ENCODE measurements around the gene REEP1. TPM values are rescaled to one million over a fixed set of nuclear protein-coding genes. Genes with fewer than 3 reads are reported as not detected.
A peak's percentile ranks its signal among the peaks of the same experiment; 100 is the strongest.
"Not testable (repeated sequence)": the region's sequence is repeated elsewhere in the genome, so short reads cannot be mapped to it uniquely, and the experiment has no call there.

The REEP1 gene
- total RNA-seq, 1 donor from 2014 or later, result 0.35 TPM

- DNase-seq (ENCODE audit: low read depth), result peak; percentile 12
These were observed 93.3 kb downstream of the REEP1 start for GRCh38 chr2:86243950-86244733.

- DNase-seq (ENCODE audit: low read depth), result no peak
These were observed 94.2 kb downstream of the REEP1 start for GRCh38 chr2:86243272-86243671.

- no peak for DNase-seq (ENCODE audit: low read depth)
These were observed 95.8 kb downstream of the REEP1 start for GRCh38 chr2:86241611-86242010.

- DNase-seq (ENCODE audit: low read depth), result no peak
These were observed 97.2 kb downstream of the REEP1 start for GRCh38 chr2:86240251-86240650.

DNA sequence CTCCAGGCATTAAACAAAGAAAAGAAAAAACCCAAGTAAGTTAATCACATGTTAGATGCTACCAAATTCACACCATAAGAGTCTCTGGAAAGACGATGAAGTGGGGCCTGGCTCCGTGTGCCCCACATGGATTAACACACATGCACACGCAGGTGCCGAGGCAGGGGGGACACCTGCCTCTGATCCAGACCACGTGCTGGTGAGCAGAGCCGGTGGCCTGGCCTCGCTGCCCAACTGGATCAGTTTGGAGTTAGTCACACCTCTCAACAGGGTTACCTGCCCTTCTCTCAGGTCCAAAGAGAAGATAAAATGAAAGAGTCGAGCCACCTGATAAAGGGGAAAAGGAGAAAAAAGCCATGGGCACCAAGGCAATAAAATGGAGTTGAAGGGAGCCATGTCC, 97.7 kb downstream of the REEP1 start:
- no peak for DNase-seq (ENCODE audit: low read depth)

GRCh38 chr2:86239326-86239725, 98.1 kb downstream of the REEP1 start:
- DNase-seq (ENCODE audit: low read depth), result no peak

DNA sequence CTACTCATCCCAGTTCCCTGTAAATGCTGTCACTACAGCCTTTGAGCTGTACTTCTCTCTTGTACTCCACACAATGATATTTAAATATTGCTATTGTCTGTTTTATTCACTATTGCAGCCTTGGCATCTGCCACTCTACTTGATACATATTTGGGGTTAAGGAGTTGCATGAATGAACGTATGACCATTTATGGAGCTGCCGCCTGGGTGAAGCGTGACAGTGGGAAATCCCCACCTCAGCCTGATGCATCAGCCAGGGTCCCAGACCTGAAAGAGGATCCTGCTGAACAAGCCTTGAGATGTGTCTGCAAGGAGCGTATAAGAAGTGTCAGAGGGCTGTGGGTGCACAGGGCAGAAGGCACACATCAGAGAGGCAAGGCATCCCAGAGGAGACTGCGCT, 99.1 kb downstream of the REEP1 start:
- DNase-seq (ENCODE audit: low read depth), result no peak

DNA sequence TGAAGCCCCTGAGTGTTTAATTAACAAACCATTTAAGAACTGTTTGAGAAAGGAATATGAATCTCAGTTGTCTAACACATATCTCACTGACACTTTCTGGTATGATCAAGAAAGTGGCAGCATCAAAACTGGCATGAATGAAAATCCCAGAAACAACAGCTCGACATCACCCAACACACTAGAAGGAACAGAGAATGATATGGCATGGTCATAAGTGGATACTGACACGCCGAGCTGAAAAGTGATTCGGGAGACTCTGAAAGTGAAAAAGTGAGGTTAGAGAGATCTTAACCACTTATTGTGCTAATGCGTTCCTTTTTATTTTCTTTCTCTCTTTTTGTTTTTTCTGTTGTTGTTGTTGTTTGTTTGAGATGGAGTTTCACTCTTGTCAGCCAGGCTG, 100.3 kb downstream of the REEP1 start:
- no peak for DNase-seq (ENCODE audit: low read depth)

GRCh38 chr2:86235196-86235980, 102.0 kb downstream of the REEP1 start:
- DNase-seq (ENCODE audit: low read depth), result no peak

GRCh38 chr2:86234563-86235131, 102.8 kb downstream of the REEP1 start:
- peak; percentile 29 for DNase-seq (ENCODE audit: low read depth)

- DNase-seq (ENCODE audit: low read depth), result no peak
These were observed 104.0 kb downstream of the REEP1 start for GRCh38 chr2:86233436-86233835.

DNA sequence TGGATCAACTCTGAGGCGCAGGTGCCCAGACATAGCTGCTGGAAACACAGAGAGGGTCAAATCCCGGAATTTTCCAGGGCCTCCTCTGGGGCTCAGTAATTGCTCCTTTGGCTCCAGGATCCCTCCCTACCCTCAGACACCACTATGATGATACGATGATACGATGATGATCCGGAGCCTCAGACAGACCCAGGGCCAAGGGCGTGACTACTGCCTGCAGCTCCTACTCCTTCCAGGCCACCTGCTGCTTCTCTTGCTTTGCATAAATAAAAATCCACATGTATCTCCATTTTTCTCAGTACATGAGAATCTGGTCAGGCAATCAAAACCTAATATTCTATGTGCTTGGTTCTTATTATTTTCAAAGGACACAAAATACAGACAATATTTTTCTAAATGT, 104.5 kb downstream of the REEP1 start:
- no peak for DNase-seq (ENCODE audit: low read depth)

DNA sequence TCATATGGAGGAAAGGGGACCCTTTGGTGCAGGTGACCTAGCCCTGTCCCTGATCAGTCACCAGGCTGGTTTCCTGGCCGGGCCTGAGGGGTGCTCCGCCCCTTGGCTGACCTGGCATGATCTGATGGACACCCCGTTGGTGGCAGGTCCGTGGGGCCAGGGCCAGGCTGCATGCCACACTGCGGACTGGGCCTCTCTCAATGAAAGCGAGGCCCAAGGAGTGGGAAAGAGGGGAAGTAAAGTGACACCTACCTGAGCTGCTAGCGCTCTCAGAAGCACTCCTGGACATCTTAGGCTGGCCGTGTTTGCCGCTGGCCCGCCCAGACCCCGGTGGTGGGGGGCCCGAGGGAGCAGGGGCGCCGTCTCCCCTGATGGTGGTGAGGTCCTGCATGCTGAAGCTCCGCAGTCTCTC, 105.0 kb downstream of the REEP1 start:
- no peak for DNase-seq (ENCODE audit: low read depth)

DNA sequence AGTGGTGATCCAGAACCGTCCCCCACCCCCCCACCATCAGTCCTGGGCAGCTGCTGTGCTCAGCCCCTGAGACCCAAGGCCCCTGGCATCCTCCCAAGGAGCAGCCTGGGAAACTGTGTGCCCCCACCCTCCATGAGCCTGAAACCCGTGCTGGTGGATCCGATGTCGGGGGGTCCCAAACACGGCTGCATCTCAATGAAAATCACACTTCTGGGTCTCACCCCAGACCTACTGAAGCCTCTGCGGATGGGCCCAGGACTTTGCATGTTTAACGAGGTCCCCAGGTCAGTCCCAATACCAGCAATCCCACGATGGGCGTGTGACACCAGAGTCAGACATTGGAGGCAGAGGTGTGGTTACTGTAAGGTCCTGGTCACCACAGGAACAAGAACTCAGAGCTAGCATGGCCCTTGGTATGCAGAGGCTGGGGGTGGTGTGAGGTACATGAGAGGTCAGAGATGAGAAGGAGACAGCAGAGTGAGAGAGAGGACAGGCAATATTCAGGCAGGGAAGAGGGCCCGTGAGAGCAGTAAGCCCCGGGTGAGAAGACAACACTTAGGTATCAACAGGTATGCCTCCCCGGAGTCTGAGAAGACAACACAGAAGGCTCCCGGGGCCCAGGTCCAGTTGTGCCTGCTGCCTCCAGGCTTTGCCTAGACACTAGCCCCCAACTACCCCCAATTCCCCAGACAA, 105.6 kb downstream of the REEP1 start:
- no peak for DNase-seq (ENCODE audit: low read depth)

- no peak for DNase-seq (ENCODE audit: low read depth)
These were observed 106.5 kb downstream of the REEP1 start for GRCh38 chr2:86230961-86231360.

- DNase-seq (ENCODE audit: low read depth), result no peak
These were observed 108.2 kb downstream of the REEP1 start for GRCh38 chr2:86229221-86229620.

GRCh38 chr2:86228574-86228973, 108.9 kb downstream of the REEP1 start:
- not testable (repeated sequence) for DNase-seq (ENCODE audit: low read depth)

DNA sequence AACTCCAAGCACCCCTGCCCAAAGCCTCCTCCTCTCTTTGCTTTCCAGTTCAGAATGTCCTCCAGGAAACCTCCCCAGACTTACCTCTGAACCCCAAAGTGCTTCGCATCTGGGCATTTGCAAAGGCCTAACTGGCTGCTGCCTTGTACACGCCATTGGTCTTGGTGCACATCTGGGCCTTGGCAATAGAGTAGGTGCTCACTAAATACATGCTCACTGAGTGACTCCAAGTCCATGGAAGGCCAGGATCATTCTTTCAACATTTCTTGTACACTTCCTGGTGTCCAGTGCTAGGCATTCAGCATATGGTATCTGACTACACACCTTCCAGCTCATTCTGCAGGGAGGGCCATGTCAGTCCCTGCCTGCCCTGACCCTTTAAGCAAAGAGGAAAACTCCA, 109.7 kb downstream of the REEP1 start:
- no peak for DNase-seq (ENCODE audit: low read depth)

GRCh38 chr2:86226636-86227520, 110.5 kb downstream of the REEP1 start:
- DNase-seq (ENCODE audit: low read depth), result no peak

DNA sequence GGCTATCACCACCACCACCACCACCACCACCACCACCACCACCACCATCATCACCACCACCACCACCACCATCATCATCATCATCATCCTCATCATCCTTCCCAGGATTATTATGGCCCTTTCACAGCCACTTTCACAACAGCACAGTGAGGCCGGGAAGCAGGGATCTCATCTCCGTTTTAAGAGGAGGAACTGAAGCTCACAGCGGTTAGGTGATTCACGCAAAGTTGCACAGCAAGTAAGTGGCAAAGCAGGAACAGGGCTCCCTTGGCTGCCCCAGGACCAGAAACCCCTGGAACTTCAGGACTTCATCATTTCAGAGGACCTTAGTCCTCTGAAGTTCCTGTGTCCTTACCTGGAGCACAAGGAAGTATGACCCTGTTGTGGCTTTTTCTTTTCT, 111.4 kb downstream of the REEP1 start:
- DNase-seq (ENCODE audit: low read depth), result no peak

DNA sequence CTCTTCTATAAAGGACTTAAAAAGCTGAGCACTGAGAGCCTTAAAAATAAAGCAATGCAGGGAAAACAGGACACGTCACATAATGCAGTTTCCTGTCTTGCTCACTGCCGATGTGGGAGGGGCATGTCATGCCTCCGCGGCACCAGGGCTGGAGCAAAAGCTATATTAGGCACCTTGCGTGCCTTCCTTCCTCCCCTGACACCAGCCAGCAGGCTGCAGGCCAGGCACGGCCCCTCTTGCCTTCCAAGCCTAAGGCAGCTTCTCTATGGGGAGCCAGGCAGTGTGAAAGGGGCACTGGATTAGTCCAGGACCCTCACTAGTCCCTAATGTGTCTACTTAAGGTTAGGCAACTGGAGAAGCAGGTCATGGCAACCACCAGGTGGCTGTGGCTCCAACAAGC, 111.8 kb downstream of the REEP1 start:
- DNase-seq (ENCODE audit: low read depth), result no peak

All from renal cortical epithelial cell (primary cell).